Vagina (tissue), 2 donors: ENCODE results near the gene PRKCB. TPM values are rescaled to one million over a fixed set of nuclear protein-coding genes. Genes with fewer than 3 reads are reported as not detected.

Experiments used
- DNase-seq, 2 donors: peaks; one replicate each; pipeline ENCODE4 v3.0.0-alpha.2; 2017; ENCODE audit errors: extremely low spot score in 2 of 2
- H3K27ac ChIP-seq: fragments of 200-600 bp; sonication (generic); one replicate; pipeline ENCODE4 v1.5.1; 2019
- H3K27me3 ChIP-seq: fragments of 200-600 bp; sonication (generic); one replicate; pipeline ENCODE4 v1.5.1; 2019
- H3K36me3 ChIP-seq, 2 donors: fragments of 200-600 bp; sonication (generic); one replicate each; pipeline ENCODE4 v1.5.1; 2017 to 2019
- H3K4me1 ChIP-seq: fragments of 200-600 bp; sonication (generic); one replicate; pipeline ENCODE4 v1.5.1; 2019
- H3K4me3 ChIP-seq, 2 donors: fragments of 200-600 bp; sonication (generic); 1 replicate in 1 of 2; 2 replicates in 1 of 2; pipeline ENCODE4 v1.5.1; 2016 to 2019
- H3K9me3 ChIP-seq: fragments of 200-600 bp; sonication (generic); one replicate; pipeline ENCODE4 v1.5.1; 2019
- POLR2A ChIP-seq, 2 donors: fragments of 450-650 bp; IDR thresholded peaks; one replicate each; pipeline ENCODE4 v1.6.1; 2017; ENCODE audit warnings: antibody characterized with exemption in 2 of 2, mild to moderate bottlenecking in 2 of 2, moderate library complexity in 2 of 2
- POLR2AphosphoS5 ChIP-seq, 2 donors: sonication (generic); formaldehyde crosslinking; IDR thresholded peaks; one replicate each; pipeline ENCODE4 v1.9.0; 2017; ENCODE audit warnings: antibody characterized with exemption in 2 of 2, mild to moderate bottlenecking in 2 of 2, low read depth in 1 of 2; ENCODE audit not compliant: insufficient read depth in 1 of 2
- intact Hi-C: fragments of 100-400 bp; cut with DNase I; formaldehyde crosslinking; loops from one replicate; pipeline ENCODE4 v1.15.1; 2023
- total RNA-seq: library from RNA; depleted of rRNA; stranded (reverse); fragments of >200 nt; gene quantifications from one replicate; pipeline ENCODE4 v1.2.3, GENCODE V29; 2016
- TF ChIP-seq, protein P1 (sequence below), 3 experiments: fragments of 450-650 bp in 2 of 3; fragments of 200-600 bp in 1 of 3; sonication (generic) in 1 of 3; IDR thresholded peaks; one replicate each; pipeline ENCODE4 v1.5.1; 2017 to 2019; ENCODE audit warnings: antibody characterized with exemption in 3 of 3, mild to moderate bottlenecking in 2 of 3, moderate library complexity in 2 of 3

The PRKCB gene
- total RNA-seq, 1 donor from 2014 or later: 9.1 TPM

DNA sequence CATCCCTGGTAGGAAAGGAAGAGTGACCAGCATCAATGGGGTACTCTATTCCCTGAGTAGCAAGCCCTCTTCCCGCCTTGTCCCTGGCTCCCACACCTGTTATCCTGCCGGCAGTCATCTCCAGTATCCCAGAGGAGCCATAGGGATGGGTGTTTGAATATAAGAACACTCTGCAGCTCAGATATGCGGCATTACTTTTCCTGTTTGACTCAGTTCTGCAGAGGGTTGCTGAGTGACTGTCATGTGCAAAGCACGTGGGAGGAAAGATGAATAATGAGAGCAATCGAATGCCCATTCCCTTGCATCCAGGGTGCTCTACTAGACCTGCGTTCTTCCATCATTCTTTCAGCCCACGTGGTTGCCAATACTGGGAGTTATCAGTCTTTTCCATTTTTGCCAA lies 115.1 kb downstream of the PRKCB start:
- intact Hi-C loops: no loop called here
- no peak overlapping the region for H3K4me3 ChIP-seq
- no peak for TF ChIP-seq POLR2A (IDR thresholded peaks at IDR 0.05)
- TF ChIP-seq POLR2AphosphoS5 (IDR thresholded peaks at IDR 0.05; ENCODE audit: insufficient read depth in 1 of 2, low read depth in 1 of 2): no peak
- TF ChIP-seq, protein P1, sequence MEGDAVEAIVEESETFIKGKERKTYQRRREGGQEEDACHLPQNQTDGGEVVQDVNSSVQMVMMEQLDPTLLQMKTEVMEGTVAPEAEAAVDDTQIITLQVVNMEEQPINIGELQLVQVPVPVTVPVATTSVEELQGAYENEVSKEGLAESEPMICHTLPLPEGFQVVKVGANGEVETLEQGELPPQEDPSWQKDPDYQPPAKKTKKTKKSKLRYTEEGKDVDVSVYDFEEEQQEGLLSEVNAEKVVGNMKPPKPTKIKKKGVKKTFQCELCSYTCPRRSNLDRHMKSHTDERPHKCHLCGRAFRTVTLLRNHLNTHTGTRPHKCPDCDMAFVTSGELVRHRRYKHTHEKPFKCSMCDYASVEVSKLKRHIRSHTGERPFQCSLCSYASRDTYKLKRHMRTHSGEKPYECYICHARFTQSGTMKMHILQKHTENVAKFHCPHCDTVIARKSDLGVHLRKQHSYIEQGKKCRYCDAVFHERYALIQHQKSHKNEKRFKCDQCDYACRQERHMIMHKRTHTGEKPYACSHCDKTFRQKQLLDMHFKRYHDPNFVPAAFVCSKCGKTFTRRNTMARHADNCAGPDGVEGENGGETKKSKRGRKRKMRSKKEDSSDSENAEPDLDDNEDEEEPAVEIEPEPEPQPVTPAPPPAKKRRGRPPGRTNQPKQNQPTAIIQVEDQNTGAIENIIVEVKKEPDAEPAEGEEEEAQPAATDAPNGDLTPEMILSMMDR (IDR thresholded peaks at IDR 0.05): no peak
- H3K27ac ChIP-seq: no peak overlapping the region
- H3K27me3 ChIP-seq: no peaks in the 10 kb centered on the region
- H3K9me3 ChIP-seq: no peaks in the 10 kb centered on the region
- no peaks in the 10 kb centered on the region for H3K36me3 ChIP-seq
- H3K4me1 ChIP-seq: peaks cover 9% of the 10 kb centered on the region
- no peak for DNase-seq

DNA sequence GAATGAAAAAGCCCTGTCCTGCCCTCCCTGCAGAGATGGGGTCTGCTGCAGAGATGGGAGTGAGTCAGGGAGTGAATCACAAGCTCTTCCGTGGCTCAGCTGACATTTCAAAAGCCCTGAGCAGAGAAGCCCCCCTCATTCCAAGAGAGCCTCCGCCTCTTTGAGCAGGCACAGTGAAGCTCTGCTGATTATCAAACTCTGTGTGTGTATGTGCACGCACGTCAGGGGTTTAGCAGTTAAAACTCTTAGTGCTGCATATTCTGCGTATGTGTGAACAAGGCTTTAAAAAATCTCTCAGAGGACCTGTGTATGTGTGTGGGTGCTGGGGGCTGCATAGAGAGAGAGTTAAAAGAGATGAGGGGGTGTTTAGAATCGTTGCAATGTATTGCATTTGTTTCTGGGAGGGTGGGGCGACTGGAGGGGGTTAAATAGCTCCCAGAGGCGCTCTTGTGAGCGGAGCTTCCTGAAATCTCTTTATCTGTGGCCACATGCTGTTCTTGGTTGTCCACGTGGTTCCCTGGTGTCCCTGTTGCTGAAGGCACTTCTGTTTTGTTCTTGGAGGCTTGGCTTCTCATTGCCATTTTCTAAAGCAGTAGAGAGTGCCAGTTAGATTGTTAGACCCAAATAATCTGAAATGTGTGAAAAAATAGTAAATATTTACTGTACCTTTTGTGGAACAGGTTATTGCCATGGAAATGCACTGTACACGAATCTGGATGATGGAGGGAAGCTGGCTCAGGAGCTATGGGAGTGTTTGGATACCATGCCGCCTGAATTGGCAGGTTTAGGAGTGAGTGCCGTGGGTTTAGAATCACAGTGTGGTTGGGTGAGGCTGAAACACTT lies 116.6 kb downstream of the PRKCB start:
- no peaks in the 10 kb centered on the region for H3K27me3 ChIP-seq
- no peak for TF ChIP-seq POLR2AphosphoS5 (IDR thresholded peaks at IDR 0.05; ENCODE audit: insufficient read depth in 1 of 2, low read depth in 1 of 2)
- no peak for TF ChIP-seq POLR2A (IDR thresholded peaks at IDR 0.05)
- TF ChIP-seq, protein P1 (IDR thresholded peaks at IDR 0.05): no peak
- DNase-seq: no peak
- H3K4me1 ChIP-seq: peaks cover 9% of the 10 kb centered on the region
- no peak overlapping the region for H3K4me3 ChIP-seq
- peak overlapping the region; percentile 20 for H3K27ac ChIP-seq
- intact Hi-C loops: no loop called here
- no peaks in the 10 kb centered on the region for H3K36me3 ChIP-seq
- H3K9me3 ChIP-seq: no peaks in the 10 kb centered on the region

DNA sequence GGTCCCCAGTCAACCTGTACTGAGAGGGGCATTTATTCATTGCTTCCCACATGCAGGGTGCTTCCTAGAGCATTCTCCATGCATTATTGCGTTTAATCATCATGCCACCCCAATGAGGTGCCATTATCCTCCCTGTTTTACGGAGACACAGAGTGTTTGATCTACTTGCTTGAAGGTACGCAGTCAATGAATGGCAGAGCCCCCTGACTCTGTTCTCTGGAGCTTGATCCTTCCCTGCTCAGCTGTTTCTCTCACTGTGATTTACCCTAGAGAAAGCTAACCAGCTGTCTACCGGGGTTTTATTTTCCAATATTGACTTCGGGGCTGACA lies 117.2 kb downstream of the PRKCB start:
- H3K27me3 ChIP-seq: no peaks in the 10 kb centered on the region
- no peak for DNase-seq
- no peaks in the 10 kb centered on the region for H3K36me3 ChIP-seq
- no peak for TF ChIP-seq POLR2AphosphoS5 (IDR thresholded peaks at IDR 0.05; ENCODE audit: insufficient read depth in 1 of 2, low read depth in 1 of 2)
- TF ChIP-seq POLR2A (IDR thresholded peaks at IDR 0.05): no peak
- TF ChIP-seq, protein P1 (IDR thresholded peaks at IDR 0.05): no peak
- intact Hi-C loops: no loop called here
- H3K4me1 ChIP-seq: peaks cover 9% of the 10 kb centered on the region
- H3K27ac ChIP-seq: peak overlapping the region; percentile 20
- H3K9me3 ChIP-seq: no peaks in the 10 kb centered on the region
- no peak overlapping the region for H3K4me3 ChIP-seq

DNA sequence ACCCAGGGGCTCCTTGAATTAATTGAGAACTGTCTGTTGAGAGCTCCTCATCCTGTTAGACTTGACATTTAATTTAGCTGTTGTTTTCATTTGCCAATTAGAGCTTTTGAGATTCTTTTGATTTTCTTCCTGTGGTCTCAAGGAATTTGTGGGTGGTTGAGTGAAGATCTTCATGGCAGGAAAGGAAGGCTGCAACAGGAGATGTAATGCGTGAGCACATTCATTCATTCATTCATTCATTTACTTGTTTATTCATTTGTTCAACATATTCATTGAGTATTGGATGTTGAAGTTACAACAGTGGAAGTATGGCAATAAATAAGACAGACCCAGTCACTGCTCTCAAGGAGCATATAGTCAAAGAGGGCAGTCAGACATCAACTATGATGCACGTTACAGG lies 117.7 kb downstream of the PRKCB start:
- H3K9me3 ChIP-seq: no peaks in the 10 kb centered on the region
- H3K4me3 ChIP-seq: no peak overlapping the region
- H3K4me1 ChIP-seq: peaks cover 9% of the 10 kb centered on the region
- intact Hi-C loops: no loop called here
- TF ChIP-seq, protein P1 (IDR thresholded peaks at IDR 0.05): no peak
- TF ChIP-seq POLR2A (IDR thresholded peaks at IDR 0.05) (no peak), POLR2AphosphoS5 (IDR thresholded peaks at IDR 0.05; ENCODE audit: insufficient read depth in 1 of 2, low read depth in 1 of 2) (no peak)
- no peak for DNase-seq
- no peak overlapping the region for H3K27ac ChIP-seq
- no peaks in the 10 kb centered on the region for H3K36me3 ChIP-seq
- H3K27me3 ChIP-seq: no peaks in the 10 kb centered on the region

DNA sequence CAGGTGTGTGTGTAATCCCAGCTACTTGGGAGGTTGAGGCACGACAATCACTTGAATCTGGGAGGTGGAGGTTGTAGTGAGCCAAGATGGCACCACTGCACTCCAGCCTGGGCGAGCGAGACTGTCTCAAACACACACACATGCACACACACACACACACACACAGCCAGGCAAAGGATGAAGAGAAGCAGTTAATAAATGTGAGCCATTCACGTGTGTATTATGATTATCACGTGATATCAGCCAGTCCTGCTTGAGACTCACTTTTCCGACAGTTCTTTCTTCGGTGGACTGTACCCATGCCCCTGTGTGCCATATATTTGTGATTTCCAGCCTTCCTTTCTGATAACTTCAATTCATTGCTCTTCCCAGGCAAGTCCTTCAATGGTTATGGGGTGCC lies 119.3 kb downstream of the PRKCB start:
- TF ChIP-seq POLR2A (IDR thresholded peaks at IDR 0.05): no peak
- TF ChIP-seq POLR2AphosphoS5 (IDR thresholded peaks at IDR 0.05; ENCODE audit: insufficient read depth in 1 of 2, low read depth in 1 of 2): no peak
- TF ChIP-seq, protein P1 (IDR thresholded peaks at IDR 0.05): no peak
- no peak for DNase-seq
- no peaks in the 10 kb centered on the region for H3K9me3 ChIP-seq
- no peak overlapping the region for H3K27ac ChIP-seq
- H3K36me3 ChIP-seq: no peaks in the 10 kb centered on the region
- H3K4me1 ChIP-seq: peaks cover 9% of the 10 kb centered on the region
- H3K27me3 ChIP-seq: no peaks in the 10 kb centered on the region
- H3K4me3 ChIP-seq: no peak overlapping the region
- intact Hi-C loops: no loop called here
